Renal pelvis (tissue), 4 donors: ENCODE data around the gene ADRA2B. TPM values are rescaled to one million over a fixed set of nuclear protein-coding genes. Genes with fewer than 3 reads are reported as not detected.

ENCODE experiments used
- DNase-seq: peaks from one replicate; pipeline ENCODE4 v3.0.0-alpha.2; 2013
- polyA plus RNA-seq, 3 donors: library from polyadenylated mRNA; unstranded; fragments of 120-200 nt; gene quantifications; one replicate each; pipeline ENCODE4 v1.2.1, GENCODE V29; 2013; ENCODE audit not compliant: insufficient read length in 3 of 3

The ADRA2B gene
- polyA plus RNA-seq, 3 donors: 3.9 to 5.9 (median 5.3) TPM

DNA sequence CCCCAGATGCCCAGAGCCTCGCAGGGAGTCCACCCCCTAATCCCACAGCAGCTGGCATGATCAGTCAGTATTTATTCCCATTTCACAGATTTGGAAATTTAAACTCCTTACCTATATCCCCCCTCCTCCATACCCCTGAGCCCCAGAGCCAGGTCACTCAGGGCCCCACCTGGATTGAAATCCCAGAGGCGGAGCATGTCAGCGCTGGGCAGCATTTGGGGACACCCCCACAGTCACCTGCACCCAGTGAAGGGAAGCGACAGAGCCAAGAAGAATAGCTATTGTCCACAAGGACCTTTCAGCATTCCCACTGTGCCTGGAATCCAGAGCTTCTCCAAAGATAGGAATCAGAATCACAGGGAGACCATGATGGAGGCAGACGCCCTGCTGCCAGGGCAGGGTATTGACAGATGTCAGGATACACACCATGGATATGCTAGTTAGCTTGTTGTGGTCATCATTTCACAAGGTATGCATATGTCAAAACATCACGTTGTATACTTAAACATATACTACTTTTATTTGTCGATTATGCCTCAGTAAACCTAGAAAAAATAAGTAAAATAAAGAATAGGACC lies 22.9 kb upstream of the ADRA2B start:
- no peak for DNase-seq

DNA sequence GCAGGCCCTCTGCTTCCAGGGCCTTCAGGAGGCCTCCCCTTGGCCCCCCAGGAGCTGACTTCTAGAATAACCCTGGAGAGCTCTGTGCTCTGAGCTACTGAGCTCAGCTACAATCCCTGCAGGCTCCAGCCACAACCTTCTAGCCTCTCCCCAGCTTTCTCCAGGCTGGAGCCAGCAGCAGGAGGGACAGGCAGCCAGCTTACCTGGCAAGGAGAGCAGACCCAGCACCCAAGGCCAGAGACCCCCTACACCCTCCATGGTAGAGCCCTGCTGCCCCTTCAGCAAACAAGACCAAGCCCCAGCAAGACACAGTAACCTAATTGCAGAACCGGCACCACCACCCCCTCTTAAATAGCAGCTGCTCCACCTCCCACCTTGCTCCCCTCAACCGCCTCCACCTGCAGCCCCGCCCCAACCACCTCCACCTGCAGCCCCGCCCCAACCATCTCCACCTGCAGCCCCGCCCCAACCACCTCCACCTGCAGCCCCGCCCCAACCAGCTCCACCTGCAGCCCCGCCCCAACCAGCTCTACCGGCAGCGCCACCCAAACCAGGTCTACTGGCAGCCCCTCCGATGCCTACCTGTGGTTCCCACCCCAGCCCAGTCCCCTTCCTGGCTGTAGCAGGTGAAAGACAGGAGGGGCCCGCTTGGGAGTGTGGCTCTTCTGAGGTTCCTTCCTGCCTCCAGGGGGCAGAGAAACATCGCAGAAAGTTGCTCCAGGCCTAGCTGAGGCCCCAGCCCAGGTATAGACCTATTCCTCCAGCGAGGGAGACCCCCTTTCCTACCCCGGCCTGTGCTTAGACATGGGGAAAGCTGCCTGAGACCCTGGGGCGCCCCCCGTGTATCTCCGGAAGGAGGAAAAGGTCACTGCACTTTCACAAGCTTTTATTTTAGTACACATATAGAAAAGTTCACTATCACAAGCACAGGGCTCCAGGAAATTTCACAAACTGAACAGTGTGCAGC lies 22.1 kb upstream of the ADRA2B start, which contains the start of gene ASTL:
Gene ASTL (minus strand): TSS at position 324 of the 967 bp plus-strand sequence. CDS start 66 bp downstream, at position 258.
- no peak for DNase-seq

DNA sequence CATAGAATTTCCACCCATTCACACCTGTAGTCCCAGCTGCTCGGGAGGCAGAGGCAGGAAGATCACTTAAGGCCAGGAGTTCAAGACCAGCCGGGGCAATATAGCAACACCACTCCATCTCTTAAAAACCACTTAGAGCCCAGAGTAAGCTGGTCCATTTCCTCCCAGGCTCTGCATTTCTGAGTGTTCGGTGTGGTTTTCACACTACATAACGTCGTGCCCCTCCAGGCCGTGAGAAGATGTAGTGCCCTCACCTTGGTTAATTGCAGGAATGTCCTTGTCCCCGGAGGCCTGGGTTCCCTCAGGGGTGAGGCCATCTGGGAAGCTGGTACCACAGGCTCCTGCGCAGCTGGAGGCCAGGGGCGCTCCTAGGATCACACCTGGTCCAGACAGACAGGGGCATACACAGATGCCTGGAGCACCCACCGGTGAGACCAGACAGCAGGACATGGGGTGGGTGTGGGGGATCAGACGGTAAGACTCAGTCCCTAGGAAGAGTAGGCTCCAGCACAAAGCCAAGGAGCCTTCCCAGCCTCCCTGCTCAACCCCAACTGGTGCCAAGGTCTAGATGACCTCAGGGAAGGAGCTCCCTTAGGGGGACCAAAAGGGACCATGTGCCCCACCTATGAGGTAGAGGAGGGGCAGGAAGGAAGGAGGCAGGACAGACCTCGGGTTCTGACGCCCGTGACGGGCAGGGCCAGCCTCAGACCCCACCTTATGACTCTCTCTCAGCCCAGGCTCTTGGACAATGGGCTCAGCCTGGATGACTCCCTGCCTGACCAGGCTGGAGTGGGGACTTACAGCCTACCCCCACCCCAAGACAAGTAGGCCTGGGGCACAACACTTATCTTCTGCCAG lies 21.2 kb upstream of the ADRA2B start:
- no peak for DNase-seq

DNA sequence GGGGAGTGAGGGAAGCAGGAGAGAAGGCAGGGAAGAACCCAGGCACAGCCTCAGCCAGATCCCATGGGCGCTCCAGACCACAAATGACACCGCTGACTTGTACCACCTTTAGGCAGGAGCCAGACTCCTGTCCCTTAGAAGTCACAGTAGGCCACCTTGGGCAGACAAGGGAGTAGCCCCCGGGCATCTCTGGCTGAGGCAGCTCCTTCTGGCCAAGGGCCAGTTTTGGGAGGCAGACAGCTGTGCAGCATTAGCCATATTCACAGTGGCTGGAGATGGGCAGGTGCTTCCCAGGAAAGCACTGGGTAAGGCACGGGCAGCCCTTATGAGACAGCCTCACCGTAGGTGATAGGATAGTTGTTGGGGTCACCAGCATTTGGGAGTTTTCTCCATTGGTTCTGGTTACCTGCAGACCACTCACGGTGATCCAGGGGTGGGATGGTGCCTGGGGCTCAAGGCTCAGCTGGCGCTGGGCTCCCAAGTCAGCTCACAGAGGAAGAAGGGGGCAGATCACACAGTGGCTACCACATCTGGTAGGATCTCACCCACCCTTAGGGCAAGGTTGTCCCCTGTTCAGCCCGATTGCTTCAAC lies 19.9 kb upstream of the ADRA2B start:
- DNase-seq: no peak

DNA sequence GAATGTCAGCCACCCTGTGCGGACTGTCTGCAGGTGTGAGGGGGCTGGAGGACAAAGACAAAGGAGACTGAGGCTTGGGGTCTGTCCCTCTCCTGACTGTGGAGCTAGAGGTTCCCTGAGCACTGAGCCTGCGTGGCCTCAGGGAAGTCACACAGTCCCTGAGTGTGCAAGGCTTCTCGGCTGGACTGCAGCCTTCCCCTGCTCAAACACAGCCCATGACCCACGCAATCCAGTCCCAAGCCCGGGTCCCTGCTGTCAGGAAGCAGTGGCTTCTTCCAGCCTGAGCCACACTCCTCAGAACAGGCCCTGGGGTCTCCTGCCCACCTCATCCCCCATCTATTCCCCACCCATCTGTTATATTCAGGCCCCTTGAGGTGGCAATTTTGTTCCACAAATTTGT lies 19.2 kb upstream of the ADRA2B start:
- no peak for DNase-seq

DNA sequence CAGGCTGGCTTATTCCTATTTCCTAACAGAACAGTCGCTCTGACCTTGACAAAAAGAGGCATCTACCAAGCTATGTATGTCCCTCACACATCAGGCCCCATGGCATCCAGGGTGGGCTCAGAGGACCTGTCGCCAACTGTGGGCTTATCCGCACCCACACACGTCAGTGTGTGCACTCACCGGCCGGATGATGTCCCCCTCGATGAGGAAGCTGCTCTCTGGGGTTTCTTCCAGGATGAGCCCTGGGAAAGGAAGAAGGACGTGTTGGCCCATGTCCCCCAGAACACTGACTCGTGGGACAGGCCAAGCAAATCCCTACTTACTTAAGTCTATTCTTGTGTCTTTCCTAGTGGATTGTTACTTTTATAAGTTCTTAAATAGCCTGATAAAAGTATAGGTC lies 18.8 kb upstream of the ADRA2B start:
- no peak for DNase-seq

DNA sequence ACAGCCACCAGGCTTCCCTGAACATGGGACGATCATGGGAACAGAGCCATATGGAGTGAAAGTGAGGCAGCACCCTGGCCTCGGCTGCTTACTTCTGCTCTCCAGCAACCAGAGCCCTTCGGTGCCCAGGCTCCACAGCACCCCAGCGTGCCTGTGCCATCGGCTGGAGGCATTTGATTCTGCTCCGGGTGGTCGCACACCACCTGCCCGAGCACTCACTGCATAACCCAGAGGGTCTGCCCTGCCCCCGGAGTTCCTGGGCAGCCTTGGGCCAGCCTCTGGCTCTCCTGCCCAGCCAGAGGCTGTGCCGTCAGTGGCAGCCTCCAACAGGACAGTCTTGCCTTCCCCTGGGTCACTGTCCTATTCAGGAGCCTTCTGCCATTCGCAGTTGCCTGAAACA lies 18.1 kb upstream of the ADRA2B start:
- no peak for DNase-seq

DNA sequence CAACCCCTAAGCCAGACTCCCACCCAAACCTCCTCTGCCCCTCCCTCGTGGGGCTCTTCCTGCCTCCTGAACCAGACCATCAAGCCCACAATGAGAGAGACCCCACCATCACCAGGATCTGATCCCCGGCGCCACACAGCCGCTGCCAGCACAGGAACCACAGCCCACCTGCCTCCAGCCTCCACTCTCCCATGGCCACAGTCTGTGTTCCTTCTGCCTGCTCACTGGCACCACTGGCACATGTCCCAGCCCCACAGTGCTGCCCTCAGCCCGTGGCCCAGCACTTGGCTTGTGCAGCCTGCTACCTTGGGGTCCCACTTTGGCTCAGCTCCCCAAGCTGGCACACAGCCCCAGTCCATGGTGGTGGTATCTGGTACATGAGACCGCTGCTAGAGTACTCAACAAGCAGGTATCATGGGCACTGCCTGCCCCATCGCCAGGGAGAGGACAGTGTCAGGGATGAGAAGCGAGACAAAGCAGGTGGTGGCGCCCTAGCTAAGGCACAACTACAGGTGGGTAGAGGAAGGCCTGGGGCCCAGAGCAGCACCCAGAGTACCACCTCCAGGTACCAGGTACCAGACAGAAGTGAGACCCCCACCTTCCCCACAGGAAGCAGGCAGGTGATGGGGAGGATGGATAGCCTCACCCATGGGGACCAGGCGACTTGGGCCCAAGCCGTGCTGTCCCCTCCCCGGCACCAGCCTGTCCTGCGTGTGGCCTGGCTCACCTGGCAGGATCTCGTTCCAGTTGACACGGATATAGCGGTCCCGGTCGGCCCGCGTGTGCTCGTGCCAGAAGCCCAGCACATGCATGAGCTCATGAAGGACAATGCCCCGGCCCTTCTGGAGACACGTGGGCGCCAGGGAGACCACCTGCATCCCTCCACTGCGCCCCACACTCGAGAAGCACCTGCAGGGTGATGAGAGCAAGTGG lies 15.7 kb upstream of the ADRA2B start:
- no peak for DNase-seq

DNA sequence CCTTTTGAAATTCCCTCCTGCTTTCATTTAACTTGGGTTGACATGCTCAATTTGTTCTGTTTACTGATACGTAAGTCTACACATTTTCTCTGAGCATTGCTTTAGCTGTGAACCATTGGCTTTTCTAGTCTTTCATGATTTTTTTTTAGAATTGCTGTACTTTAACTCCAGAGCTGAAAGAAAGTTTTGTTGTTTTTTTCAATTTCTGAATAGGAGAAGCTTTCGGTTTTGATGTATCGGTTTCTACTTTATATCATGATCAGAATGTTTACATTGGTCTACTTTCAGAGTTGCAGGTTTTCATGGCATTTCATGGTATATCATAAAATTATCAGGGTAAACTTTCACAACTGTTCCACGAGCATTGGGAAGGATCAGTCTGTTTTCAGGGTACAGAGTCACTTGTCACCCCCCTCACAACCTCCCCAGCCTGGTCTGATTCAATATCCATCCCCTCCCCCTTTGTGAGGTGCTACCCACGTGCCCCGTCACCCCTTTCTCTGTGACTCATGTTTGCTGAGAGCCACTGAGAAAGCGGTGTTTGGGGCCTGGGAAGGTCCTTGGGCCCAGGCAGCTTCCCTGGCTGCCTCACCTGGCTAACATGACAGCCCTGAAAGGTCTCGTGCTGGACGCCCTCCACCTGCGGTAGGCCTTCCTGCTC lies 14.9 kb upstream of the ADRA2B start:
- DNase-seq: no peak

DNA sequence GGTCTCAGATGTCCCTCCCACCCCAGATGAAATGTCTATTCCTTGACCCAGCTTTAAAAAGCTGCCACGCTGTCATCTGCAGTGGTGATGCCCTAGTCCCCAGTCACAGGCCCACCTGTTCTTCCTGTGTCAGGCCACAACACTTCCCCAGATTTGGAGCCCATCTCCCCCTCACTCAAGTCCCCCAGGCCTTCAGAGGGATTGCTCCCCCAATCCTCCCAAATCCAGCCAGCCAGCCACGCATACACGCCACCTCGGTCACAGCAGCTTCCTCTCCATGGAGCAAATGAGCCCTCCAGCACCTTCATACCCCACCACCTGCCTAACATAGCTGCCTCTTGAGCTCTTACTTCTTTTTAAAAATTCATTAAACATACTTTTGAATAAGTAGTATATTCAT lies 14.1 kb upstream of the ADRA2B start:
- no peak for DNase-seq

DNA sequence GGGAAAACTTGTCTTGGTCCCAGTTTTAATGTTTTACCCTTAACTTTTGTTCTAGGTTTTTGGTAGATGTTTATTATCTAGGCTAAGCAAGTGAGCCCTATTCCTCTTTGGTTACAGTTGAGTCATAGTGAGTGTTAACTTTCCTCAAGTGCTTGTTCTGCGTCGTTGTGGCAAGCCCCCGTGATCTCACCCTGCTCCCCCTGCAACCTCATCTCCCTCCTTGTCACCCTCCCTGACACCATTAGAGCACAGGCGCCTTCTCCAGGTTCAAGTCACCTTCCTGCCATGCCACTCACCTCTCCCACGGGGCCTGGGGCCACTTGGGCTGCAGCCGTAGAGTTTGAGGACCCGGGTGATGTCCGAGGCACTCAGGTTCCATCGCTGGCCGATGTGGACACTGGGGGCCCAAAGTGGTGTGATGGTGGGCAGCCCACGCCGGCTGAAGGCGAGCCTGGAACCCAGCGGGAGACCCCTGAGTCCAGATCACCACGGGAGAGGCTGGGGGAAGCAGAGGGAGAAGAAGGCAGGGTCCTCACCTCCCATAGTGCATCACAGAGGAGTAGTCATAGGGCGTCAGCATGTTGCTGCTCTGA lies 13.3 kb upstream of the ADRA2B start:
- DNase-seq: no peak

DNA sequence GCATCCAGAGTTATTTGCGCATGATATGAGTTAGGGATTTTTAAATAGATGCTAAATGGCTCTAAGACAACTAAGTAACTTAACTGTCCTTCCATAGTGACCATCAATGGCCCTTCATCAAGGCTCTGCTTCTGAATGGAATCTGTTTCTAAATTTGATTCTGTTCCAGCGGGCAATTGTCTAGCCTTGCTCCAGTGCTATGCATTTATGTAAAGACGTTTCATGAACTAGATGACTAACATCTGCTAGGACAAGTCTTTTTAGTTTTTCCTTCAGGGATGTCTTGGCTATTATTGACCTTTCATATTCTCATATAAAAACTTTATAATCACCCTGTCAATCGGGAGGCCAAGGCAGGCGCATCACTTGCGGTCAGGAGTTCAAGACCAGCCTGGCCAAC lies 12.1 kb upstream of the ADRA2B start:
- no peak for DNase-seq

DNA sequence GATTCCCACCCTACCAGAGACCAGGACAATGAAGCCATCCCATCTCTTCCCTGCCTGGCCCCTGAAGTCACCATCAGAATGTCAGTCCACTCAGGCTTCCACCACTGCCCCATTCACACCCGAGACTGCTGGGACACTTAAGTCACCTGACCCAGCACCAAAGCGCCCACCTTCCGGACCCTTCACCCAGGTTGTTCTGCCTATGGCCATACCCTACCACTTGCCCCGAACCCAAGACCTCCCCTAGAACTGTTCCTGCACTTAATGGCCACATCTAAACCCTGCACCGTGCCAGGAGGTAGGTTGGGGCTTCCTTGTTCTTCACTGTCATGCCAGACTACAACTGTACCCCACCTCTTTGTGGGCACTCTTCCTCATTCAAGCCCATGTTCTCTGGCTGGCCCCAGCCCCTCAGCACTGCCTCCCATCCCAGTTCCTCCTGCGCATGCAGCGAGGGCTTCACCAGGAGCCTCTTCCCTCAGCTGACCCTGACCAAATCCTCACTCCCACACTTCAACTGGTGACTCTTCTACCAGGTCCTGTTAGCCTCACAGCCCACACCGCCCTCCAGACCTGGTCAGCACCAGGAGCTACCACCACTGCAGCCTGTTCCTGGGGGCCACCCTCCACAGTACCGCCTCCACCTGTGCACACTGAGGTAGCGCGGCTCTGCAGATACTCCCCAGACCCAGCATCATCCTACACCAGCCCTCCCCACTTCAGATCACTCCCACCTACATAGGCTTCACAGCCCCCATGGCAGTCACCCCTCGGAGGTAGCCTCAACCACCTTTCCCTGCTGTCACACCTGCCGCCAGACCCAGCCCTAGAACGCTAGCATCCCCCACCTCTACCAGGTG lies 8.3 kb upstream of the ADRA2B start:
- DNase-seq: no peak

DNA sequence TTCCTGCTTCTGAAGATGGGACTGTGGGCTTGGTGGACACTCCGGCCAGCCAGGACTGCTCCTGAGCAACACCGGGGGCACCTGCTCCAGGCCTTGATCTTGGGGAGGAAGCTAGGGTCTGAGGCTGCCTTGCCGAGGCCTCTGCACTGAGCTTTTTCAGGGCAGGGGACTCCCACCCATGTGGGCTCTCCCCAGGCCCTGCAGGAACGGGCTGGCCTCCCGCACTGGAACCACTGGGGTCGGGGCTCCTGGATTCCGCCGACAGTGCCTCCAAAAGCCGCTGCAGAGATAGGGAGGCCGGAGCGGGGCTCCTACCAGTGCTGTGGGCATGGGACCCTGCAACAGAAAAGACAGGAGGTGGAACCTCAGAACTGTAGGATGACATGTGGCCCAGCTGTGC lies 7.6 kb upstream of the ADRA2B start:
- DNase-seq: no peak

DNA sequence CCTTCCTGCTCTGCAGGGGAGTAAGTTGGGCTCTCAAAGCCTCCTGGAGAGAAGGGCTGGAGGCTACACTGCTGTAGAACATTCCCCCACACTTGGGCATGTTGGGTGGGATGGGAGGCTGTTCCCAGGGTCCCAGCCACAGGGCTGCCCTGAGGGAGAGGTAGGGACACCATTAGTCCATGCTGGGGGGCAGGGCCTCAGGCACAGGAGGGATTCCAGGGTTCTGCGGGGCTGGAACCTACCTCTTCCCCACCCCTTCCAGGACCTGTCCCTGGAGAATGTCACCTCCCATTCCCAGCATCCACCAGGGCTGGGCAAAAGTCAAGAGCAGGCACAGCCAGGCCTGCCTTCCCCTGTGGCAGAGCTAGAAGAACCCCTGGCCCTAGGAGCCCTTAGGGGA lies 6.9 kb upstream of the ADRA2B start:
- DNase-seq: no peak

DNA sequence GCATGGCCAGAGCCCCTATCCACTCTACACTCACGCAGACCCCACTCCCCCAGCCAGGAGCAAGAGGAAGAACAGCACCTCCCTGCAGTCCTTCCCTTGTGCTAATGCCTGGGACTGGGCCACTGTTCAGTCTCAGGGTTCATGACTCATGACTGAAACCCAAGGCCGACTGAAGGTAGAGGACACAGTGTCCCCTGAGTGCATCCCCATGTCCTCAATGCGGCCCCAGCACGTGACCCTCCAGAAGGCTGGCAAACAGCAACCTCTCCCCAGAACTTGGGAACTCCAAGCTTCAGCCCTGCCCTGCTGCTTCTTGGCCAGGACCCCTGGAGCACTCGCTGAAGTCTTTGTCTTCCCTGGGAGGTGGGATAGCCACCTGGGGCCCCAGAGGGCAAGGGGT lies 6.0 kb upstream of the ADRA2B start:
- DNase-seq: no peak

DNA sequence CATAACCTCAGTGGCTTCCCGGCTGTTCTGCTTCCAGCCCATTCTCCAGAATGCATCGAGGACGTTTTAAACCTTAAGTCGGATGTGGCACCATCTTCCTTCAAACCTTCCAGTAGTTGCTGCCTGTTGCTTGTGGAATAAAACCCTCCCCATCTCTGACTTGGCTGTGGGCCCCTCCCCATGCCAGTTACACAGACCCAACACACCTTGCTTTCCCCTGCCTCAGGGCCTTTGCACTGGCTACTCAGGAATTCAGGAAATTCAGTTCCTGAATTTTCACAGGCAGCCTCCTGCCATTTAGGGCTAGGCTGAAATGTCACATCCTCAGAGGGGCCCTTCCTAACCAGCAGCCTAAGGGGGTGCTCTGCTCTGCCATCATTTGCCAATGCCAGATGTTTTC lies 5.0 kb upstream of the ADRA2B start:
- no peak for DNase-seq

DNA sequence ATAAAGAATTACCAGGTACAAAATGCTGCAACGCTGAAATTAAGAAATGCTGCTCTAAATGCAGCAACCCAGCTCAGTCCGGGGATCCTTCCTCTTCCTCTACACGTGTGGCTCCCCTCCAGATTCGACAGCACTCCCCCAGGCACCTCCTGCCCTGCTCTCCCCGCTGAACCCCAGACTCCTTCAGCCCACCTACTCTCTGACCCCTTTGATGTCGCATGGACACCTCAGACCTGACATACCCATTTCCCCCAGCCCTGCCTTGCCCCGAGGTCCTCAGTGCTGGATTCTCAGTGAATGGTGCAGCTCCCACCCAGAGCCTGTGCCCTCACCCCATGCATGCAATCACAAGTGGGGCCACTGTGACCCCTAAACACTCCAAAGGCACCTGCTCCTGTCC lies 4.6 kb upstream of the ADRA2B start:
- DNase-seq: no peak
